Panc1 (cell line): Measurements from ENCODE around the gene SUPT3H.

Source experiments
- POLR2AphosphoS5 ChIP-seq: IDR thresholded peaks from 2 replicates; pipeline ENCODE4 v1.6.1; 2012; ENCODE audit warnings: mild to moderate bottlenecking, low read depth, low read length, moderate library complexity
- TF ChIP-seq, protein P1 (sequence below): fragments of 450-650 bp; IDR thresholded peaks from 2 replicates; pipeline ENCODE4 v1.5.1; 2017; ENCODE audit warnings: mild to moderate bottlenecking

DNA sequence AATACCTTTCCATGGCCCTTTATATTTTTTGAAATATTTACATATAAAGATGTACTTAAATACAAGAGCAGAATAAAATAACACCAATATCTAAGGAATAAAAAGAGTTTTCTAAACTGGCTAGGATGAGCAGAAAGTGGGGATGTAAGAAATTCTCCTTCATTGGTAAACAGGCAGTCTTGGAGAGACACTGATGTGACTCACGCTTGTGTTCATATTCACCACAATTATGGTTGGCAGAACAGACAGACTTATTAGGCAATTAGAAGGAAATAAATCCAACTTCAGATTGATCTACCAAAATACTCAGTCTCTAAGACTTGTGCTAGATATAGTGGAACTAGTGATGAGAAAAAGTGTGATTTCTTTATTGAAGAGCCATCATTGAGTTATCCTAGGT lies 526.6 kb downstream of the SUPT3H start:
- TF ChIP-seq, protein P1, sequence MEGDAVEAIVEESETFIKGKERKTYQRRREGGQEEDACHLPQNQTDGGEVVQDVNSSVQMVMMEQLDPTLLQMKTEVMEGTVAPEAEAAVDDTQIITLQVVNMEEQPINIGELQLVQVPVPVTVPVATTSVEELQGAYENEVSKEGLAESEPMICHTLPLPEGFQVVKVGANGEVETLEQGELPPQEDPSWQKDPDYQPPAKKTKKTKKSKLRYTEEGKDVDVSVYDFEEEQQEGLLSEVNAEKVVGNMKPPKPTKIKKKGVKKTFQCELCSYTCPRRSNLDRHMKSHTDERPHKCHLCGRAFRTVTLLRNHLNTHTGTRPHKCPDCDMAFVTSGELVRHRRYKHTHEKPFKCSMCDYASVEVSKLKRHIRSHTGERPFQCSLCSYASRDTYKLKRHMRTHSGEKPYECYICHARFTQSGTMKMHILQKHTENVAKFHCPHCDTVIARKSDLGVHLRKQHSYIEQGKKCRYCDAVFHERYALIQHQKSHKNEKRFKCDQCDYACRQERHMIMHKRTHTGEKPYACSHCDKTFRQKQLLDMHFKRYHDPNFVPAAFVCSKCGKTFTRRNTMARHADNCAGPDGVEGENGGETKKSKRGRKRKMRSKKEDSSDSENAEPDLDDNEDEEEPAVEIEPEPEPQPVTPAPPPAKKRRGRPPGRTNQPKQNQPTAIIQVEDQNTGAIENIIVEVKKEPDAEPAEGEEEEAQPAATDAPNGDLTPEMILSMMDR, result no peak
- TF ChIP-seq POLR2AphosphoS5, result no peak
